CD14-positive monocyte (primary cell): Measurements from ENCODE around the gene COCH. TPM values are rescaled to one million over a fixed set of nuclear protein-coding genes. Genes with fewer than 3 reads are reported as not detected.

Experiments
- DNase-seq, 3 donors: peaks; one replicate each; pipeline ENCODE4 v3.0.0-alpha.2; 2011 to 2022
- H2AFZ ChIP-seq: 2 replicates; pipeline ENCODE4 v1.6.0; 2012; ENCODE audit warnings: mild to moderate bottlenecking, low read depth, low read length, inconsistent platforms; ENCODE audit not compliant: insufficient read depth, poor library complexity, severe bottlenecking
- H3K27ac ChIP-seq, 2 donors: 1 replicate in 1 of 2; 2 replicates in 1 of 2; pipeline ENCODE4 v1.5.1; 2012 to 2013; ENCODE audit warnings: low read length in 2 of 2, control low read depth in 1 of 2, inconsistent platforms in 1 of 2, low read depth in 1 of 2, mild to moderate bottlenecking in 1 of 2
- H3K27me3 ChIP-seq, 2 donors: one replicate each; pipeline versions ENCODE4 v1.6.0 to v1.6.1; 2011 to 2013; ENCODE audit warnings: low read length in 2 of 2; ENCODE audit not compliant: control insufficient read depth in 2 of 2, insufficient read depth in 2 of 2
- H3K36me3 ChIP-seq, 2 donors: replicated peaks in 1 of 2; 1 replicate in 1 of 2; 2 replicates in 1 of 2; pipeline versions ENCODE4 v1.5.1 to v1.6.1; 2012 to 2013; ENCODE audit warnings: low read length in 2 of 2, control low read depth in 1 of 2, inconsistent platforms in 1 of 2, mild to moderate bottlenecking in 1 of 2; ENCODE audit not compliant: insufficient read depth in 2 of 2, control insufficient read depth in 1 of 2
- H3K4me1 ChIP-seq, 2 donors: 1 replicate in 1 of 2; 2 replicates in 1 of 2; pipeline versions ENCODE4 v1.5.1 to v1.6.1; 2012 to 2013; ENCODE audit warnings: low read length in 2 of 2, control low read depth in 1 of 2, inconsistent platforms in 1 of 2, mild to moderate bottlenecking in 1 of 2, moderate library complexity in 1 of 2; ENCODE audit not compliant: insufficient read depth in 2 of 2, control insufficient read depth in 1 of 2
- H3K4me2 ChIP-seq: replicated peaks from 2 replicates; pipeline ENCODE3; 2012; ENCODE audit warnings: low read length, moderate library complexity, mild to moderate bottlenecking; ENCODE audit not compliant: poor library complexity, severe bottlenecking; ENCODE audit errors: extremely low read depth
- H3K4me3 ChIP-seq, 3 experiments: fragments of 200-600 bp in 1 of 3; sonication (generic) in 1 of 3; replicated peaks in 1 of 3; 1 replicate in 2 of 3; 2 replicates in 1 of 3; pipeline ENCODE4 v1.5.1; 2011 to 2013; ENCODE audit warnings: low read length in 3 of 3, mild to moderate bottlenecking in 3 of 3, control low read depth in 2 of 3, low read depth in 2 of 3, inconsistent platforms in 1 of 3, moderate library complexity in 1 of 3
- H3K79me2 ChIP-seq: 2 replicates; pipeline ENCODE4 v1.6.0; 2012; ENCODE audit warnings: mild to moderate bottlenecking, control low read depth, inconsistent platforms, low read length, moderate library complexity; ENCODE audit not compliant: insufficient read depth
- H3K9ac ChIP-seq: 2 replicates; pipeline ENCODE4 v1.6.0; 2017; ENCODE audit warnings: low read length, mild to moderate bottlenecking; ENCODE audit not compliant: insufficient read depth, poor library complexity, severe bottlenecking
- H3K9me3 ChIP-seq, 2 donors: replicated peaks in 1 of 2; 1 replicate in 1 of 2; 2 replicates in 1 of 2; pipeline versions ENCODE4 v1.5.1 to v1.6.1; 2012 to 2013; ENCODE audit warnings: low read length in 2 of 2, control low read depth in 1 of 2; ENCODE audit not compliant: control insufficient read depth in 1 of 2, insufficient read depth in 1 of 2
- H4K20me1 ChIP-seq: 2 replicates; pipeline ENCODE4 v1.6.0; 2012; ENCODE audit warnings: mild to moderate bottlenecking, low read length, control low read depth, moderate library complexity; ENCODE audit not compliant: insufficient read depth
- H3K27ac Mint-ChIP-seq, 7 donors: one replicate each; pipeline ENCODE4 v1.8.0; 2020; ENCODE audit warnings: mild to moderate bottlenecking in 7 of 7, mixed read lengths in 7 of 7, moderate library complexity in 6 of 7, inconsistent platforms in 2 of 7
- H3K27me3 Mint-ChIP-seq, 3 donors: one replicate each; pipeline ENCODE4 v1.8.0; 2021 to 2022; ENCODE audit warnings: low read depth in 3 of 3, mild to moderate bottlenecking in 3 of 3, mixed read lengths in 3 of 3, moderate library complexity in 3 of 3, inconsistent platforms in 1 of 3
- H3K36me3 Mint-ChIP-seq, 2 donors: one replicate each; pipeline ENCODE4 v1.8.0; 2020; ENCODE audit warnings: mixed read lengths in 2 of 2, inconsistent platforms in 1 of 2, mild to moderate bottlenecking in 1 of 2
- H3K4me1 Mint-ChIP-seq: one replicate; pipeline ENCODE4 v1.8.0; 2020; ENCODE audit warnings: mild to moderate bottlenecking, mixed read lengths
- H3K4me3 Mint-ChIP-seq, 2 donors: one replicate each; pipeline ENCODE4 v1.8.0; 2020; ENCODE audit warnings: mild to moderate bottlenecking in 2 of 2, mixed read lengths in 2 of 2, moderate library complexity in 1 of 2
- H3K9me3 Mint-ChIP-seq, 7 donors: one replicate each; pipeline ENCODE4 v1.8.0; 2020 to 2022; ENCODE audit warnings: mixed read lengths in 7 of 7, mild to moderate bottlenecking in 6 of 7, moderate library complexity in 6 of 7, inconsistent platforms in 2 of 7
- CTCF ChIP-seq: fragments of 200-600 bp; IDR thresholded peaks from one replicate; pipeline ENCODE4 v1.8.0; 2022; ENCODE audit warnings: antibody characterized with exemption, mild to moderate bottlenecking
- intact Hi-C, 2 donors: fragments of 100-400 bp; cut with micrococcal nuclease; formaldehyde crosslinking; loops; one replicate each; pipeline versions ENCODE4 v1.15.0 to v1.15.1; 2023
- polyA plus RNA-seq, 3 donors: library from polyadenylated mRNA; depleted of rRNA in 1 of 3; unstranded in 2 of 3; stranded (reverse) in 1 of 3; fragments of 300-500 nt in 2 of 3; fragments of >200 nt in 1 of 3; fragmentation: Illumina TruSeq in 2 of 3; gene quantifications; 1 replicate in 2 of 3; 2 replicates in 1 of 3; pipeline ENCODE4 v1.2.3, GENCODE V29; 2012 to 2021

Gene COCH
- polyA plus RNA-seq, 3 donors: 0.48 to 2.0 (median 0.87) TPM

GRCh38 chr14:30853946-30854345 lies 20.4 kb upstream of the COCH start:
- H3K9me3 ChIP-seq: no peaks in the 10 kb centered on the region
- H3K27ac ChIP-seq: no peak overlapping the region
- Mint-ChIP-seq H3K9me3 (peaks cover 0 to 7% (median 5%) of the 10 kb centered on the region in 7 donors), H3K27ac (no peak overlapping the region), H3K4me3 (no peak overlapping the region), H3K27me3 (peaks cover 0 to 5% (median 0%) of the 10 kb centered on the region in 3 donors), H3K4me1 (peaks cover 26% of the 10 kb centered on the region), H3K36me3 (no peaks in the 10 kb centered on the region)
- no peak for TF ChIP-seq CTCF
- H3K4me1 ChIP-seq: peaks cover 17 to 19% of the 10 kb centered on the region in 2 donors
- no peaks in the 10 kb centered on the region for H4K20me1 ChIP-seq
- intact Hi-C loops: no loop called here
- no peaks in the 10 kb centered on the region for H3K36me3 ChIP-seq
- H3K4me2 ChIP-seq: no peak overlapping the region
- H3K27me3 ChIP-seq: no peaks in the 10 kb centered on the region
- DNase-seq: no peak
- H3K79me2 ChIP-seq: no peaks in the 10 kb centered on the region
- no peak overlapping the region for H2AFZ ChIP-seq
- H3K9ac ChIP-seq: no peak overlapping the region
- H3K4me3 ChIP-seq: no peak overlapping the region

GRCh38 chr14:30854492-30854891 lies 19.9 kb upstream of the COCH start:
- H3K4me3 Mint-ChIP-seq: no peak overlapping the region
- peaks cover 21% of the 10 kb centered on the region for H3K4me1 Mint-ChIP-seq

More at GRCh38 chr14:30854492-30854891, 19.9 kb upstream of the COCH start:
- Histone ChIP-seq H3K9ac (no peak overlapping the region), H4K20me1 (no peaks in the 10 kb centered on the region), H3K4me2 (no peak overlapping the region), H3K27ac (no peak overlapping the region), H3K4me1 (peaks cover 11 to 13% of the 10 kb centered on the region in 2 donors), H3K27me3 (no peaks in the 10 kb centered on the region), H3K9me3 (no peaks in the 10 kb centered on the region), H3K79me2 (no peaks in the 10 kb centered on the region), H2AFZ (no peak overlapping the region), H3K36me3 (no peaks in the 10 kb centered on the region), H3K4me3 (no peak overlapping the region)
- Mint-ChIP-seq H3K27me3 (peaks cover 0 to 5% (median 0%) of the 10 kb centered on the region in 3 donors), H3K9me3 (peaks cover 0 to 7% (median 5%) of the 10 kb centered on the region in 7 donors), H3K36me3 (no peaks in the 10 kb centered on the region), H3K27ac (no peak overlapping the region)
- no peak for TF ChIP-seq CTCF
- intact Hi-C loops: no loop called here
- no peak for DNase-seq
